Activated naive CD4-positive, alpha-beta T cell (primary cell): ENCODE results near the gene ME2.
"Not testable (repeated sequence)": the region's sequence is repeated elsewhere in the genome, so short reads cannot be mapped to it uniquely, and the experiment has no call there.

Experiments
- DNase-seq, 4 experiments: peaks; one replicate each; lab custom pipeline; 2025; lab: John Stamatoyannopoulos, UW

The ME2 gene

GRCh38 chr18:50924372-50924771, 45.5 kb downstream of the ME2 start:
- DNase-seq: no peak

DNA sequence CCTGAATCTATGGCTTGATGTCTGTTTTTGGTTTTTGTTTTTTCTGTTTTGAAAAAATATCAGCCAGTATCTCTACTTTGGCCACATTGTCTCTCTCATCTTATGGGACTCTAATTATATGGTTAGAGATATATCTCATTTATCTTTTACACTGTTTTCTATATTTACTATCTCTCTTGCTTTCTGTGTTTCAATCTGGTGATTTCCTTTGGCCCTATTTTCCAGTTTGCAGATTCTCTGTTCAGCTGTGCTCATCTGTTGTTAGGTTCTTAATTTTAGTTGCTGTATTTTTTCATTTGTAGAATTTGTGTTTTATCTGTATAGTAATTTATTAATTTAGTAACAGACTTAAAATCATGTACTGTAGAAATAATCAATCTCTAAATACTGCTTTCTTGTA, 47.6 kb downstream of the ME2 start:
- DNase-seq: no peak

- DNase-seq: no peak
Observed at GRCh38 chr18:50928551-50928950, 49.6 kb downstream of the ME2 start.

DNA sequence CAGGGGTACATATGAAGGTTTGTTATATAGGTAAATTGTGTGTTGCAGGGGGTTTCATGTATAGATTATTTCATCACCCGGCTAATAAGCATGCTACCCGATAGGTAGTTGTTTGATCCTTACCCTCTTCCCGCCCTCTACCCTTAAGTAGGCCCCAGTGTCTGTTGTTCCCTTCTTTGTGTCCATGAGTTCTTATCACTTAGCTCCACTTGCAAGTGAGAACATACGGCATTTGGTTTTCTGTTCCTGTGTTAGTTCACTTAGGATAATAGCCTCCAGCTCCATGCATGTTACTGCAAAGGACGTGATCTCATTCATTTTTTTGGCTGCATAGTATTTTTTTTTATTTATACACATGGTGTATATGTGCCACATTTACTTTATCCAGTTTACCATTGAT, 54.8 kb downstream of the ME2 start:
- DNase-seq: no peak

GRCh38 chr18:50934545-50935211, 55.8 kb downstream of the ME2 start:
- no peak for DNase-seq

- no peak for DNase-seq
Observed at GRCh38 chr18:50935493-50936191, 56.7 kb downstream of the ME2 start.

DNA sequence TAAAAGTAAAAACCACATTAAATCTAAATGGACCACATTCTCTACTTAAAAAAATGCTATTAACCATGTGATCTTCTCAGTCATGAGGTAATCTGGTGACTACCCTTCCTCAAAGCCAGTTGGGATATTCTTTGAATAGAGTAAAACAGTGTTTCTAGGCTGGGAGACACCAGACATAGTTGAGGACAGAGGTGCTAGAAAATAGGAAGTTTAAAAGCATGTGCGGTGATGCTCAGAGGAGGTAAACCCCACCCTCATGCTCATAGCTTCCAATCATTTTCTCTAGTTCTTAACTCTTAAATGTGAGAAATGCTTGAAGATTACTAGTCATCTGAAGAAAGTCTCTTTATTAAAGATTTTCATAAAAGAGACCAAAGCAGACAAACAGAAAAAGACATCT, 58.3 kb downstream of the ME2 start:
- no peak for DNase-seq

DNA sequence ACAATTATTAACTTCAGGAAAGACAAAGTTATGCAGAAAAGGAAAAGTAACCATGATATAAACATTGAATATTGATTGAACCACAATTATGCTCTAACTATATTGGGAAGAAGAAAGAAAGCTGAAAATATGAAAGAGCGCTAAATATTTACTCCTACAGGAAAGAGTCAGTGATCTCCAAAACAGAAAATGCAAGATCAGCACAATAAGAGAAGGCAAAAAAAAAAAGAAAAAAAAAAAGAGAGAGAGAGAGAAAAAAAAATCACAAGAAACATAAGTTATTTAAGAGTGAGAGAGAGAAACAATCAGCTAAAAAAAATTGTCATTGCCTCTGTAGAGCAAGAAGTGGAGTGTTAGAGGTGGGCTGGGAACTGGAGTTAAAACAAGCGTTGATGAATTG, 60.0 kb downstream of the ME2 start:
- no peak for DNase-seq

DNA sequence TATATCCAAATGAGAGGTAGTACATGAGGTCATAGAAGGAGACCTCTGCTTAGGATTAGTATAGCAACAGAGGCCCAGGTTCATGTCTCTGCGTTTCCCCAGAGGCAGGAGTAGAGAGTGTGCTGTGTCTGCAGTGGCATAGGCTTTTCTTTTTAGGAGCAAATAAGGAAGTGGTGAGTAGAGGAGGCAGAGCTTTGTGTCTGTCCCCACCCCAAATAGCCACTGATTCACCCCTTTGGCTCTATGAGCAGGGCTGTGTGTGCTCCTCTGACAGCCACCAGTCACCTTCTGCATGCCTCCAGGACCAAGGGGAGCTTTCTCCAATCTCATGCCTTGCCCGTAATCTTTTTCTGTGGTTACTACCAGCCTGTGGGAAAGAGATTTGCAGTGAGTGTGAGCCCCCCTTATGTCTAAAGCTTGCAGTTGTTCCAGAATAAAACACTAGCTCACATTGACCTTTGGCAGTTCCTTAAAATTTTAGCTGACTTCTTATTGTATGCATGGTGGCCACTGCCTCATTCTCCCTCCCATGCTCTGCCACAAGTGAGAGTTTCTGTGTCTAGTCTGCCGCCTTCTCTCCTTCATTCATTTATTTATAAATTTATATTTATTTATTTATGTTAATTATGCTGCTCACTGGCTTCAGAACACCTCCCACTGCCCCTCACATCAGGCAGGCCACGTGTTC, 65.5 kb downstream of the ME2 start:
- no peak for DNase-seq

DNA sequence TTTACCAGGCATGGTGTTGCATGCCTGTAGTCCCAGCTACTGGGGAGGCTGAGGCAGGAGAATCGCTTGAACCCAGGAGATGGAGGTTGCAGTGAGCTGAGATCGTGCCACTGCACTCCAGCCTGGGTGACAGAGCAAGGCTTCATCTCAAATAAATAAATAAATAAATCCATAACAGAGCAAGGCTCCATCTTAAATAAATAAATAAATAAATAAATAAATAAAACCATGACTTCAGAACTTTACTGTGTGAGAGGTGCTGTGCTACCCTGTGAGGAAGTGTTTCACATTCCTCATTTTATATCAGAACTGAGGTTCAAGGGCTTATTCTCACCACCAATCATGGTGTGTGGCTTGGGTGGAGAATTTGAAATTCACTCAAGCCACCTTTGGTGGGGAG, 67.0 kb downstream of the ME2 start:
- not testable (repeated sequence) for DNase-seq

DNA sequence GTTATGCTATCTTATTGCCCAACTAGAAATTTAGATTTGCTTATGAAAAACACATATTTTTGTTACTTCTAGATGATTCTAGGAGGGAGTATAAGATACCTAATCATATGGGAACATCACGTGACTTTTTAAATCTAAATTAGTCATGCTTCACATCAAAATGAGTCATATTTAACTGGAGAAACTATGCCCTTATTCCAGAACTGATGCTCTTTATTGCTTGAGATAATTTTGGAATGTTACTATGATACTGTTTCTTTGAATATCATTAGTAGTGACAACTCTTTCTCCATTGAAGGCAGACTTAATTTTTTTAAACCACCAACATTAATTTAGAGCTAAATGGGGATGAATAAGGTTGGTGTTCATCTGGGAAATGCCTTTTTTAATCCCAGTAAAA, 69.0 kb downstream of the ME2 start:
- no peak for DNase-seq

DNA sequence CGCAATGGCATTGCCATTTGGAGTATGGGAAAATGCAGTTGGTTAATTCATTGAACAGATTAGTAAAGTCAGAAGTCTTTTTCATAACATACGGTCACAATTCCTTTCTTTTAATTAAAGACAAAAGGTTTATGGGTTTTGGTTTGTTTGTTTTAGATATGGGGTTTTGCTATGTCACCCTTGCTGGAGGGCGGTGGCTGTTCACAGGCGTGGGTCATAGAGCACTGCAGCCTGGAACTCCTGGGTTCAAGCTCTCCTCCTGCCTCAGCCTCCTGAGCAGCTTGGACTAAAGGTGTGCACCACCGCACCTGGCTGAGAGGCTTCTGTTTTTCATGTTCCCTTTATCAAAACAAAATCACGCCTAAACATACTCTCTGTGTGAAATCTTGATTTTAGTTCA, 70.3 kb downstream of the ME2 start:
- no peak for DNase-seq

DNA sequence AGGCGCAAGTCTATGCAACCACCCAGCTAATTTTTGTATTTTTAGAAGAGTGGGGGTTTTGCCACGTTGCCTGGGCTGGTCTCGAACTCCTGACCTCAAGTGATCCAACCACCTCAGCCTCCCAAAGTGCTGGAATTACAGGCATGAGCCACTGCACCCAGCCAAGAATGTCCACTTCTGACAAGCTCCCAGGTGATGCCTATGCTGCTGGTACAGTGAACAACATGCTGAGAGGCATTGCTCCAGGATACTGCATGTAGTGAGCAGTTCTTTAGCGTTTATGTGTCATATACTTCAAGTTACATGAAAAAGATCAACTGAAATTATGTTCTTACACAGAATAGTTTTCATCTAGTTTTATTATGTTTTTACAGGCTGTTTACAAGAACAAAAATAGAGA, 71.7 kb downstream of the ME2 start:
- DNase-seq: no peak

DNA sequence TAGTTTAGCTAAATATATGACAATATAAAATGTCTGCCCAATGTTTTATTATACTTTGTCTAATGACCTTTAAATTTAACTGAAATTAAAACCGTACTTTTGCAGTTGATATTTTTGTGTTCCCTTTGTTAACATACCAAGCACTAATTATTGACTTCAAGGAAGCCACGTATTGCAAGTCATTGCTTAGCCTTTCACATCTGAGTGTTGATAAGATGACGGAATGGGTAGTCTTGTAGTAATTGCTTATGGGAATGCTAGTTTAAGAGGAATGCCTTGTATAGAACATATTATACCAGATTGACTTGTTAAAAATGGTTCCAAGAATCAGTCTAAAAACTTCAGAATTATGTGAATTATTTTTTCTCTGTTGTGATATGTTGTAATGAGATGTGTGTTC, 74.9 kb downstream of the ME2 start:
- DNase-seq: no peak

DNA sequence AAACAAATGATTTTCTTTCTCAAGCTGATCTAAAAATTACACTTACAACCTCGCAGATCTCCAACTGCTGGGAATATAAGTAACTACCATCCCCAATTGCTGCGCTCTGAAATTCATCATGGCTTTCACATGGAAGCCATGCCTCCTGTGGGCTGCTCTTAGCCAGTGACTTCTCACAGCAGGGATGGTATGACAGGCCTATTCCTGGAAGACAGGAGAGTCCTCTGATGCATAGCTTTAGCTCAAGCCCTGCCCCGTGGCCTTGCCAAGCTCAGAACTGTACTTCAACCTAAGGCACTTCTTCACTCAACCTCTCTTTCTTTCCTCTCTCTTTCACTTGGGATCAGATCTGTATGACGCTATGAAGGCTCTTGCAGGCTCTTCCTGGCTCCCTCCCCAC, 76.3 kb downstream of the ME2 start:
- no peak for DNase-seq

- DNase-seq: no peak
Observed at GRCh38 chr18:50956116-50956515, 77.2 kb downstream of the ME2 start.

- no peak for DNase-seq
Observed at GRCh38 chr18:50961974-50962373, 83.1 kb downstream of the ME2 start.

DNA sequence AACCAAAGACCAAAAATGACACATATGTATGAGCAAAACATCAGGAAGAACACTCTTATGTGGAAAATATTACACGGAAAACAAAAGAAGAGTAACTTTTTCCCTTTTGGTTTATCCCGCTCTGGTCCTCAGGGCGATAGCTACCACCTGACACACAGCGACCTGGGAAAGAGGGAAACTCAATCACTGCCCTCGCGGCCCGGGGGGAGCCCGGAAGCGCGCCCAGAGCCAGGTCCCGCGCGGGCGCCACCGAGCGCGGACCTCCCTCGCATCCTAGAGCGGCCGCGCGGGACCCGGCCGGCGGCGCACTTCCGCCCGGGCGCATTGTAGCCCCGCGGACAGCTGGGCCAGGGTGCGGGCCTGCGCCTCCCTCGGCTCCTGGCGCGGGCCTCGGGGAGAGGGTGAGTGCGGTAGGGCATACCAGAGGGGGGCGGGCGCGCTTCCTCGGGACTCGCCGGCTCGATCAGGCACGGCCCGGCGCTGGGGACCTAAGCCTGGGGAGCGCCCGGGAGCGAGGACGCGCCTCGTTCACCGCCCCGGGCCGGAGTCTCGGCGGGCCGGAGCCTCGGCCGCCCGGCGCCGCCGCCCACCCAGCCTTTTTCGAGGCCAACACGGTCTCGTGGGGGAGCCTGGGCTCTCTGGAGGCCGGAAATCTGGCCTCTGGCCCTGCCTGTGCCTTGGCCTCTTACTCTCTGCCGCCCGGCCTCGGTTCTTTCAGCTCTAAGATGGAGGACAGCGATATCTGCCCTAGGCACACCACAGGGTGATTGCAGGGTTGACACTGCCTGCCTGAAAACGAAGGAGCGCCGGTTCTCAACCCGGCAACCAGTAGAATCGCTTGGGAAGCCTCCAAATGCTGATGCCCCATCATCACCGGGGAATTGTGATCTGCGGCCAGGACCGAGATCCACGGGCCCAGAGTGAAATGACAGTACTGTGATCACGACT, 89.1 kb downstream of the ME2 start, which contains the start of gene ELAC1:
ELAC1 (plus strand) TSS at position 327 of the 948 bp plus-strand sequence. CDS start 6,365 bp downstream, outside the sequence.
- DNase-seq: peak; percentile 18 to 56 (median 40)

DNA sequence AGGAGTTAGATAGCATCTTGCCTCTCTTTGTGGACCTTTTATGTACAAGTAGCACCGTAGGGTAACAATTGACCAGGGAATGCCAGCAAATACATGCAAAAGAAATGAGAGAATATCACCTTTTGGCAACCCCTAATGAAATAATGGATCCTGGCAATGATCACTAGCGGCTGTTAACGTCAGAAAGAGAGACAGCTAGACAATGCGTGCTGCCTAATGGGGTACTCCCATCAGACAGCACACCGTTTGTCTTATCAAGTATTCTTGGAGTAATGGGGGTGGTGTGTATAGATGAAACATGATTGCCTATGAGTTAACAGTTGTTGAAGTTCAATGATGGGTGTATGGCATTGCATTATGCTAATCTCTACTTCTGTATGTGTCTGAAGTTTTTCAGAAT, 90.5 kb downstream of the ME2 start:
- no peak for DNase-seq

DNA sequence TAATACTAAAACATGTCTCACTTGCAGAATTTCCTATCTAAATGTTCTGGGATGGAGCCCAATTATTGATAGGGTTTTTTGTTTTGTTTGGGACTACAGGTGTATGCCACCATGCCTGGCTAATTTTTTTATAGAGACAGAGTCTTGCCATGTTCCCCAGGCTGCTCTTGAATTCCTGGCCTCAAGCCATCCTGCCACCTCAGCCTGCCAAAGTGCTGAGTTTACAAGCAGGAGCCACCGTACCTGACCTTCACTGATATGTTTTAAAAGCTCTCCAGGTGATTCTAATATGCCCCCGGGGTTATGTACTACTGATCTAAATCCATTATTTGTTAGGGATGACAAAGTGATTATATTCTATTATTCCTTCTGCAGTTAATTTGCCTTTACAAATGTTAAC, 91.1 kb downstream of the ME2 start:
- DNase-seq: no peak

DNA sequence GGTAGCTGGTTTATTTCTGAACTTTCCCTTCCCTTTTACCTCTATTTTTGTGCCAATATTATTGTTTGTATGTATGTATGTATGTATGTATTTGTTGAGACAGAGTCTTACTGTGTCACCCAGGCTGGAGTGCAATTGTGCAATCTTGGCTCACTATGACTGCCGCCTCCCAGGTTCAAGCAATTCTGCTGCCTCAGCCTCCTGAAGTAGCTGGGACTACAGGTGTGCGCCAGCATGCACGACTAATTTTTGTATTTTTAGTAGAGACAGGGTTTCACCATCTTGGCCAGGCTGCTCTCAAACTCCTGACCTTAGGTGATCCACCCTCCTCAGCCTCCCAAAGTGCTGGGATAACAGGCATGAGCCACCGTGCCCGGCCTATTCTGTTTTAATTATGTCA, 93.5 kb downstream of the ME2 start:
- DNase-seq: not testable (repeated sequence)
